OCI-LY3 (cell line): ENCODE results near the gene KRT85.

Experiments used
- CTCF ChIP-seq: fragments of 200-600, 300-600 bp; sonication (generic); IDR thresholded peaks from 2 replicates; pipeline ENCODE4 v1.5.1; 2014; ENCODE audit warnings: antibody characterized with exemption, low read length, low read depth
- EZH2phosphoT487 ChIP-seq: fragments of 200-600 bp; shearing (Covaris generic); IDR thresholded peaks from 2 replicates; pipeline ENCODE4 v1.6.1; 2018; ENCODE audit warnings: antibody characterized with exemption, mixed run types, low read depth

GRCh38 chr12:52341066-52341580 lies 26.2 kb downstream of the KRT85 start:
- TF ChIP-seq CTCF (no peak), EZH2phosphoT487 (no peak)
